Measurements from ENCODE around the gene NRP1.

Gene NRP1

GRCh38 chr10:33165911-33166310 is 168.6 kb downstream of the NRP1 start:
- TF ChIP-seq CTCF (IDR thresholded peaks at IDR 0.05; ENCODE audit: low read length) = no peak
- Histone ChIP-seq H3F3A (ENCODE audit: insufficient read depth, low read length) (no peaks in the 10 kb centered on the region), H3K27me3 (replicated peaks; ENCODE audit: insufficient read depth, low read length) (no peaks in the 10 kb centered on the region), H3K27ac (ENCODE audit: low read length) (no peak overlapping the region), H4K20me1 (ENCODE audit: insufficient read depth, low read length) (no peaks in the 10 kb centered on the region), H3K9me3 (replicated peaks; ENCODE audit: insufficient read depth, low read length) (no peaks in the 10 kb centered on the region), H3K9ac (ENCODE audit: low read length) (no peak overlapping the region), H3K9me2 (replicated peaks; ENCODE audit: insufficient read depth, low read length) (no peaks in the 10 kb centered on the region), H3K36me3 (replicated peaks; ENCODE audit: insufficient read depth, low read length) (no peaks in the 10 kb centered on the region), H3K4me3 (ENCODE audit: low read length) (no peak overlapping the region), H3K4me2 (ENCODE audit: low read depth, low read length) (no peak overlapping the region), H3K79me2 (ENCODE audit: low read length) (no peaks in the 10 kb centered on the region), H3K4me1 (ENCODE audit: low read length) (no peaks in the 10 kb centered on the region), H2AFZ (ENCODE audit: low read length) (no peak overlapping the region)
- DNase-seq = no peak

- Histone ChIP-seq H3K27ac (ENCODE audit: low read length) (no peak overlapping the region), H3K79me2 (ENCODE audit: low read length) (no peaks in the 10 kb centered on the region), H3F3A (ENCODE audit: insufficient read depth, low read length) (no peaks in the 10 kb centered on the region), H3K36me3 (replicated peaks; ENCODE audit: insufficient read depth, low read length) (no peaks in the 10 kb centered on the region), H3K9me2 (replicated peaks; ENCODE audit: insufficient read depth, low read length) (no peaks in the 10 kb centered on the region), H3K9ac (ENCODE audit: low read length) (no peak overlapping the region), H4K20me1 (ENCODE audit: insufficient read depth, low read length) (no peaks in the 10 kb centered on the region), H3K4me1 (ENCODE audit: low read length) (no peaks in the 10 kb centered on the region), H3K9me3 (replicated peaks; ENCODE audit: insufficient read depth, low read length) (no peaks in the 10 kb centered on the region), H2AFZ (ENCODE audit: low read length) (no peak overlapping the region), H3K27me3 (replicated peaks; ENCODE audit: insufficient read depth, low read length) (no peaks in the 10 kb centered on the region), H3K4me3 (ENCODE audit: low read length) (no peak overlapping the region), H3K4me2 (ENCODE audit: low read depth, low read length) (no peak overlapping the region)
- TF ChIP-seq CTCF (IDR thresholded peaks at IDR 0.05; ENCODE audit: low read length) = no peak
- TF ChIP-seq EZH2 (optimal IDR thresholded peaks at IDR 0.05; ENCODE audit: low read depth, low read length) = no peak
- TF ChIP-seq EZH2phosphoT487 (IDR thresholded peaks at IDR 0.05; ENCODE audit: low read length) = no peak
- DNase-seq = no peak
Observed at GRCh38 chr10:33164060-33164709, 170.3 kb downstream of the NRP1 start.

- no peaks in the 10 kb centered on the region for H3K9me3 ChIP-seq (replicated peaks; ENCODE audit: insufficient read depth, low read length)
- no peak overlapping the region for H3K27ac ChIP-seq (ENCODE audit: low read length)
- H2AFZ ChIP-seq (ENCODE audit: low read length) = no peak overlapping the region
- no peaks in the 10 kb centered on the region for H3K36me3 ChIP-seq (replicated peaks; ENCODE audit: insufficient read depth, low read length)
- H3K79me2 ChIP-seq (ENCODE audit: low read length) = no peaks in the 10 kb centered on the region
- H4K20me1 ChIP-seq (ENCODE audit: insufficient read depth, low read length) = no peaks in the 10 kb centered on the region
- TF ChIP-seq EZH2phosphoT487 (IDR thresholded peaks at IDR 0.05; ENCODE audit: low read length) (no peak), CTCF (IDR thresholded peaks at IDR 0.05; ENCODE audit: low read length) (no peak), EZH2 (optimal IDR thresholded peaks at IDR 0.05; ENCODE audit: low read depth, low read length) (no peak)
- no peaks in the 10 kb centered on the region for H3F3A ChIP-seq (ENCODE audit: insufficient read depth, low read length)
- H3K4me3 ChIP-seq (ENCODE audit: low read length) = no peak overlapping the region
- H3K27me3 ChIP-seq (replicated peaks; ENCODE audit: insufficient read depth, low read length) = no peaks in the 10 kb centered on the region
- H3K9me2 ChIP-seq (replicated peaks; ENCODE audit: insufficient read depth, low read length) = no peaks in the 10 kb centered on the region
- DNase-seq = no peak
- no peak overlapping the region for H3K4me2 ChIP-seq (ENCODE audit: low read depth, low read length)
- no peak overlapping the region for H3K9ac ChIP-seq (ENCODE audit: low read length)
- no peaks in the 10 kb centered on the region for H3K4me1 ChIP-seq (ENCODE audit: low read length)
Observed at GRCh38 chr10:33162248-33162575, 172.3 kb downstream of the NRP1 start.
